ENCODE data around the gene UBE2V1.
"Not testable (repeated sequence)": the region's sequence is repeated elsewhere in the genome, so short reads cannot be mapped to it uniquely, and the experiment has no call there.

UBE2V1 gene

DNA sequence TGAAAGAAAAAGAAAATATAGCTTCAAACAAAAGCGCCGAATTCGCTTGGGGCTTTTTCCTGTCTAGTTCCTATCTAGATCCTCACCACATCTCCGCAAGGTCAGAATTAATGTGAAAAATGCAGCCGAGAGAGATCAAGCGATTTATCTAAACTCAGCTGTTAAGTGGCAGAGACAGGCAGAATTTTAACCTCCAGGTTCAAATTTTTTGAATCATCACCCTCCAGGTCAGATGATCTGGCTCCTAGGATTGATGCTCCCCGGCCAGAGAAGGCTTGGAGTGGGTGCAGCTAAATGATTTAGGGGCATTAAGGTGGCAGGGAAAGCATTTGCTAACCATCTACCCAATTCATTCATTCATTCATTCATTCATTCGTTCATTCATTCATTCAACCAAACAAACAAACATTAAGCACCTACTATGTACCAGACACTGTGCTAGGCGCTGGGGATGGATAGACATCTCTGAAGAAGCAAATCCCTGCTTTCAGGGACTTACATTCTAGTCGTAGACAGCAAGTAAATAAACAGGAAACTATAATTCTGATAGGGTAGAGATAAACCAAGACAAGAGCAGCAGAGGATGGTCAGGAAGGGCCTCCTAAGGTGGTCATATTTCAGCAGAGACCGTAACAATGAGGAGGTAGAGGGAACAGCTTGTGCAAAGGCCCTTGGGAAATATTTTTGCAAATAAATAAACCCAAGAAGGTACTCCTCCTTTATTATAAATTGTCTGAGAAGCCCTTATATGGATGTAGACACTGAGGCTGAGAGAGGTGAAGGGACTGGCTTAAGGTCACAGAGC, 672 bp upstream of the UBE2V1 start:
- DNase-seq: no peak

DNA sequence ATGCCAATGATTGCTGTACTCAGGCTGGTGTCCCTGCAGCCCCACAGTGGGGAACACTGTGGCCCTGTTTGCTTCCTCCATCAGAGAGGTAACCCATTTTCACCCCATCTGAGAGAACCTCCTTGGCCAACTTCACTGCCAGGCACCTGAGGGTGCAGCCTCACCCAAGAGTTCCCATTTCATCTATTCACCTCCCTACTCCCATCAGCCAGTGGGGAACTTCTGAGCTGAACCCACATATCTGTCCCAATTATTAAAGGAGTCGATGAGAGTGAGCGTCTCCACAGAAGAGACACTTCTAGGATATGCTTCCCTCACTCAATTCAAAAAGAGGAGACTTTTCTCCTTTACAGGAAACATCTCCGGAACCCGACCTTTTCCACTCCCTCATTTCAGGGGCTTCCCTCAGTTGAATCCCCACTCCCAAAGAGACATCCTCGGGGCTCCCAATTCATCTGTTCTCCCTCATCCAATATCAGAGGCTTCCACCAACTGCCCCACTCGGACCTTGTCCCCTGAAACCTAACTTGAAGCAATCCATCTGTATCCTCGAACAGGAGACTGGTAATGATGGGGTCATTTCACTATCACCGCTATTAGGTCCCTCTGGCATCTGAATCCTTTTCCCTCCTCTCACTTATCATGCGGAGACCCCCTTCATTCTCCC, 988 bp downstream of the UBE2V1 start:
- no peak for DNase-seq

DNA sequence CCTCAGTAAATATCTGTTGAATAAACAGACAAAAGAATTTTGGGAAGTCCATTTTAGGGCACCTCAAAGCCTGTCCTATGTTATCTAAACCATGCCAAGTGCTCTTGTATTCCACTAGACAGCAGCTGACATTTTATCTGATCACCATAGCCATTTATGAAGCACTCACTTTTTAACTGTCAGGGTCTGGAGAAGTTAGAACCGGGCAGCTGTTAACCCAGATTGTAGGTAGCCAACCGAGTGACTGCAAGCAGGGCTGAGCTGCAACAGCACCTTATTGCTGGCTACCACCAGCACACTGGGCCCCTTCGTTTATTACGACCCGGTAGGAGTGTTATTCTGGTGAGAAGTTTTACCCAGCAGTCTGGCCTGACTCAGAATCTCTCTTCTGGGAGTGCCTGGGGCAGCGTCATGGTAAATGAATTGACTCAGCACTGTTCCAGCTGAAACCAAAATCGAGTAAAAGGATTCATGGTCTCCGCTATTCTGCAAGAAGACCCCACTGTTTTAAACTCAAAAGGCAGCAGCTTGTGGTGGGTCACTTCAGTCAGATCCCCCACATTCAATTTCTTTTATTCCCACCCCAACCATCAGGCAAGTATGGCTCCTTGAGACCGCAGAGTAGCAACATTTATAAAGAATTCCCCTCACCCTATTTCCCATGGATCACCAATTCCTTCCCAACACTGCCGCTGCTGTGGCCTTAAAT, 1.7 kb downstream of the UBE2V1 start:
- peak; percentile 60 to 63 for DNase-seq

DNA sequence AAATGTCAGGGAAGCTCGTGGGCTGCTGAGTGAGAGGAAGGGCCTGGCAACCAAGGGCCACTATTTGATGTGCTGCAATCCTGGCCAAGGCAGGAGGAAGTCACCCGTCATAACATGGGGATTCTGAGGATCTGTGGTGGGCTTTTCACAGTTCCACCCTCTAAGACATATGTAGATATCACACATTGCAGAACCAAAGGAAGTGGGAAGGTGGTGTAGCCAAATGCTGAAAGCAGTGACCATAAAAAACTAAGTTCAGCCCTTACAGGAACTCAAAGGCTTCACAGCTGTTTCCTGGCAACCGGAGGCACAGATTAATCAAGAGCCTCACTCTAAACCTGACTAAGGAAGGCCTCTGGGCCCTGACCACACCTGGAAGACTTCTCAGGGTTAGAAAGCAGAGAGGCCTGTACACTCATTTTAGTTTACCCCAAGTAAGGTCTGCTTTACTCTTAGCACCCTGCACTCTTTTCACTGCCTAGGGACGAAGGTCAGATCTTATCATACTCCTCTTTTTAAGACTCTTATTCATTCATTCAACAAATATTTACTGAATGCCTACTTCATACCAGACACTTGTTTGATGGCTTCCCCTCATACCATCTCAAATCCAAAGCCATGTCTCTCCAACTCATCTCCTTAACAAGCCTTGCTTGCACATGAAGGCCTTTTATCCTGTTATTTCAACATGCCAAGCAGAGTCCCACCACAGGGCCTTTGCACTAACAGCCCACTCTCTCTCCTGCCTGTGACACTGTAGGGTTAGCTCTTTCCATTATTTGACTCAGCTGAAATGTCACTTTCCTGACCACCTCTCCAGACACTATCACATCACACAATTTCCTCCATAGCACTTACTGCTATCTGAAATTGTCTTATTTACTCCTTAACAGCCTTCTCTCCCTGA, 2.6 kb downstream of the UBE2V1 start:
- DNase-seq: peak in 1 of 2 donors; percentile 41

DNA sequence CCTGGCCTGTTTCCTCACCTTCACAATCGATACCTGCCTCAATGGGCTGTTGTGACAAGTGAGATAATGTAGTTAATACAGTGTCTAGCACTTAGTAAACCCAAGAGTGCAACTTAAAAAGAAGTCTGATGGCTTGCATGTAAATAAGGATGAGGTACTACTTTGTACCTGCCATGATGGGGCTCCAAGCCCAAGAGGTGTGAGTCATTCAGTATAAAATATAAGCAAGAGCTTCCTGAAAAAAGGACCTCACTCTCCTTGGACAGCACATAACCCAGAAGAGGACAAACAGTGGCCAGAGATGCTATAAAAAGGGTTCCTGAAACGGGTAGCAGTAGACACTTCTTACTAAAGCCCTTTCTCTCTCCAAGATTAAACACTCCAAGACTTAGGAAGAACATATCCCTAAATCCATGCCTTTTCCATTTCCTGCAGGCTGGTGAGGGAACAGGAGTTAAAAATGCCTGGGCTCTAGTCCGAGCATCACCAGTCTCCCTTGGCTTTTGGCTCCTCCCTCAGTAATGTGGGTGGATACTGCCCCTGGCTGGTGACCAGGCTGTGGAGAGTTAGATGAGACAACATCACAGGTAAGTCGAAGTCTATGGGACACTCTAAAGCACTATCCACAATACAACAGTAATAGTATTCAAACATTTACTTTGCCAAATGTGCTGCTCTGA, 4.3 kb downstream of the UBE2V1 start:
- DNase-seq: no peak

DNA sequence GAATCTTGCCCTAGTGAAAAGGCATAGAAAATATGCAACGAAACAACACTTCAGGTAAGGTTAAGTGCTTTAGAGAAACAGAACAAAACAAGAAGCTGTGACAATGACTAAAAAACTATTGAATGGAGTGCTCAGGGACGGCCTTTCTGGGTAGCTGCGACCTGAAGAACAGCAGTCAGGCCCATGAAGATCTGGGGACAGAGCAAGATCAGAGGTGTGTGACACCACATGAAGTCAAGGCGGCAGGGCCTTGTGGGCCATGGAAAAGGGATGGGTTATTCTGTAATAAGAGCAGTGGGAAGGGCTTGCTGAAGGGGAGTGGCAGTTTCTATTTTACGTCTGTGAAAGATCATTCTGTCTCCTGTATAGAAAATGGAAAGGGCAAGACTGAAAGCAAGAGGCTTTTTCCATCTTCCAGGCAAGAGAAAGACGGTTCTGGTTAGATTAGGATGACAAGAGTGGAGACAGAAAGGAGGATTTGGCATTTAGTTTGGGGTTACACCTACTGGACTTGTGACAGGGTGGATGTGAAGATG, 5.1 kb downstream of the UBE2V1 start:
- DNase-seq: no peak

DNA sequence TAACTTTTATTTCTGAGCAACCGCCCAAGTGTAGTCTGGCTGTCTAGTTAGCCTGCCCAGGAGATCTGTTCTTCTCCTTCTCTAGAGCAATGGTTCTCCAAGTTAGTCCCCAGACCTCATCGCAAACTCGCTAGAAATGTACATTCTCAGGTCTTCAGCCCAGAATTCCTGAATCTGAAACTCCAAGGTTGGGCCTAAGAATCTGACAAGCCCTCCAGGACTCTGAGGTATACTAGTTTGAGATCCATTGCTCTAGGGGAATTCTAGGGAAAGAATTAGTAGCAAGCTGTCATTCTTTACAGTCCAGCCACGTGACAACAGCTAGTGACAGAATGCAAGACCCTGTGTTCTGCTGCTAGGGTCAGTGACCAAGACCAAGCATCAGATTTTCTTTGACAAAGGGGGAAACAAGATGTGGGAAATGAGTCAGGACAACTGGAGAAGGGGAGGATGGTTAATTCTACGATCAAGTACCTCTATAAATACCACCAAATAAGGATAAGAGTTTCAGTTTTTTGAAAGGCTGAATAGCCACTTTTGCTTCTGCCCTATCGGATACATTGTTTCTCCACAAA, 5.8 kb downstream of the UBE2V1 start:
- DNase-seq: no peak

DNA sequence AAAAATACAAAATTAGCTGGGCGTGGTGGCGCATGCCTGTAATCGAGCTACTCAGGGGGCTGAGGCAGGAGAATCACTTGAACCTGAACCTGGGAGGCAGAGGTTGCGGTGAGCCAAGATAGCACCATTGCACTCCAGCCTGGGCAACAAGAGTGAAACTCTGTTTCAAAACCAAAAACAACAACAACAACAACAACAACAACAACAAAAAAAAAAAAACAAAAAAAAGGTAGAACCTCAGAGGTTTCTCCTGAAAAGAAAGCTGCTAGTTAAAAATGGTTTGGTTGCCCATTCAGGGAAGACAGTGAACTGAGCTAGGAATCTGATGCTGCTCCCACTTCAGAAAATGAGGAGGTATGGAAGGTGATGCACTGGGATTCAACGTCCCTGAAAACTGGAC, 6.3 kb downstream of the UBE2V1 start:
- DNase-seq: not testable (repeated sequence)

DNA sequence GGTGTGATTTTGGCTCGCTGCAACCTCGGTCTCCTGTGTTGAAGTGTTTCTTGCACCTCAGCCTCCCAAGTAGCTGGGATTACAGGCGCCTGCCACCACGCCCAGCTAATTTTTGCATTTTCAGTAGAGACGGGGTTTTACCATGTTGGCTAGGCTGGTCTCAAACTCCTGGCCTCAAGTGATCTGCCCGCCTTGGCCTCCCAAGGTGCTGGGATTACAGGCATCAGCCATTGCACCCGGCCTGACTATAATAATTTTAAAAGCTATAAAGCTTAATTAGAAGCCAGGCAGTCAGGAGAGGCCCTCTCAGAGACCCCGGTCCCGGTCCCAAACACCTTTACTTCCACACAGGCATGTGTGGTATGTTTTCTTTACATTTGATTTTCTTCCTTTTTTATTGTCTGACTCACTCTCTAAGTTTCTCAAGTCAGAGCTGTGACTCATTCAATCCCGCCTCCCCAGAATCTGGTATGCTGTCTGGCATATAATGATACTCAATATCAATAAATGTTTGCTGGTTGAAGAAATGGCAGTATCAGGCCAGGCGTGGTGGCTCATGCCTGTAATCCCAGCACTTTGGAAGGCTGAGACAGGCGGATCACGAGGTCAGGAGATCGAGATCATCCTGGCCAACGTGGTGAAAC, 9.4 kb downstream of the UBE2V1 start:
- DNase-seq: peak; percentile 43 to 52

DNA sequence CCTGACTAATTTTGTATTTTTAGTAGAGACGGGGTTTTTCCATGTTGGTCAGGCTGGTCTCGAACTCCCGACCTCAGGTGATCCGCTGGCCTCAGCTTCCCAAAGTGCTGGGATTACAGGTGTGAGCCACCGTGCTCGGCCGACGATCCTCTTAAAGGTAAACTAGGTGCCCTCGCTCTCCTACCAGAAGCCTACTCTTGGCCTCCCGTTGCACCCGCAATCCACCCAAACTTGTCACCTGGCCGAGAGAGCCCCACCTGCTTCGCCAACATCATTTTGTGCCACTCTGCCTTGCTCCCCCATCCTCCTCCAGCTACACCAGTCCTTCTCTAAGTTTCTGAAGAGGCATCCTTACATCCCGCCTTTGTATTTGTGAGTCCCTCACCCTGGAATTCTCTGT, 10.4 kb downstream of the UBE2V1 start:
- not testable (repeated sequence) for DNase-seq

DNA sequence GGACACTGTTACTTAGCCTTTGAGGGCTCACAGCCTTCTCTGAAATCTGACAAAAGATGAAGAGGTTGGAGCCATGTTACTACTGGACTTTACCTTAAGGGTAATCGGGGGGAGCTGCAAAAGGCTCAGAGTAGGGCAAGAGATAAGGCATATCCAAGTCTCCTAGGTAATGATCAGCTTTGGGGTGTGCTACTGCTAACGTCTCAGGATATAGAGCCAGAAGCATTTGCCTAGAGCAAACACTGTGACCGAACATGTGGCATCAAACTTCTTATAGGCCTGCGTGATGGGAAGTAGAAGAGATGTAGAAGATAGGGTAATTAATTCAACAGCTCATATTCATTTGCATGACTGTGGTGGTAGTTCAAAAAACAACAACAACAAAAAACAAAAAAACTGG, 11.1 kb downstream of the UBE2V1 start:
- DNase-seq: no peak

DNA sequence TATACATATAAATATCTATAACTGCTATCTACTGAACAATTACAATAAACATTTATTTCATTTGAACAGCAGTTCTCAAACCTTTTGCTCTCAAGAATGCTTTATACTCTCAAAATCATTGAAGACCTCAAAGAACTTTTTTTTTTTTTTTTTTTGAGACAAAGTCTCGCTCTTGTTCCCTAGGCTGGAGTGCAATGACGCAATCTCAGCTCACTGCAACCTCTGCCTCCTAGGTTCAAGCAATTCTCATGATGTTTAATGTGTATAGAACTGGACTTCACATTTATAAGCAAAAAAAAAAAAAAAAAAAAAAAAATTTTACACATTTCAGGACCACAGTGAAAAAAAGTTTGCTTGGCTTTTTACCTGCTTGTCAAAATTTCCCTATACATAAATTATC, 11.7 kb downstream of the UBE2V1 start:
- no peak for DNase-seq

DNA sequence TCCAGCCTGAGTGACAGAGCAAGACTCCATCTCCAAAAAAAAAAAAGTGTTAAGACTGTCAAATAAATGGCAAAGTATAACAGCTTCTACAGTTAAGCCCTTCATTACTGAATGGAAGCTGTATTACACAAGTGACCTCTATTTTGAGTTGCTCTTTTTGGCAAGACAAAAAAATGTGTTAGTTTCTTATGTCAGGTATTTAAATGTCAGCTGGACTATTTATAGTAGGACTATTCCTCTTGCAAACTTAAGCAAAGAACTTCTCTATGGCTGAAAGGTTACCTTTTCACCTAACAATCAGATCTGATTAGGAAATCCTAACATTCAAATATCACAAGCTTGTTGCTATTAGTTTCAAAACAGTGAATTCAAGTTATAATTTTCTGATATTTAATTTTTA, 12.4 kb downstream of the UBE2V1 start:
- DNase-seq: no peak

DNA sequence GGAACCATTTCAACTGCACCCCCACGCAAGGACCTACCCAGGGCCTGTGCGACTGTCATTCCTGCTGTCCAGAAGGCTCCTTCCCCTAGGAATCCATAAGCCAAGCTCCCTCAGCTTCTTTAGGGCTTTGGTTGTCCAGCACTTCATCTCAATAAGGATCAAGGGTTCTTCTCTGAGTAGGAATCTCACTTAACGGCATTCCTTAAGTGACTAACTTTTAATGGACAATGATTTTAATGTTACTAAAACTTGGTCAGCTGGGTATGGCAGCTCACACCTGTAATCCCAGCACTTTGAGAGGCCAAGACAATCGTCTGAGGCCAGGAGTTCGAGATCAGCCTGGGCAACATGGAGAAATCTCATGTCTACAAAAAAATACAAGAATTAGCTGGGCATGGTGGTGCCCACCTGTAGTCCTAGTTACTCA, 13.4 kb downstream of the UBE2V1 start:
- DNase-seq: no peak

DNA sequence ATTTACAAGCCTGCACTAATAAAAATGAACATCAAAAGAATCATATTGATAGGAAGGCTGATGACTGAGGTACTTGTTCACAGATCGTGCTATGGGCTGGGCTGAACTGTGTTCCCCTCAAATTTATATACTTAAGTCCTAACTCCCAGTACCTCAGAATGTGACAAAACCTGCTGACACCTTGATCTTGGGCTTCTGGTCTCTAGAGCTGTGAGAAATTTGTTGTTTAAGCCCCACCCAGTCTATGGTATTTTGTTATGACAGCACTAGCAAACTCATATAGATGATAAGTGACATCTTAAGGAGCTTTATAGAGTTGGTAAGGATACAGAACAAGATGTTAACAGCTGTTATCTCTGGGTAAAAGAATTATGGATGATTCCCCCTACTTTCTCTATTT, 13.8 kb downstream of the UBE2V1 start:
- DNase-seq: no peak

DNA sequence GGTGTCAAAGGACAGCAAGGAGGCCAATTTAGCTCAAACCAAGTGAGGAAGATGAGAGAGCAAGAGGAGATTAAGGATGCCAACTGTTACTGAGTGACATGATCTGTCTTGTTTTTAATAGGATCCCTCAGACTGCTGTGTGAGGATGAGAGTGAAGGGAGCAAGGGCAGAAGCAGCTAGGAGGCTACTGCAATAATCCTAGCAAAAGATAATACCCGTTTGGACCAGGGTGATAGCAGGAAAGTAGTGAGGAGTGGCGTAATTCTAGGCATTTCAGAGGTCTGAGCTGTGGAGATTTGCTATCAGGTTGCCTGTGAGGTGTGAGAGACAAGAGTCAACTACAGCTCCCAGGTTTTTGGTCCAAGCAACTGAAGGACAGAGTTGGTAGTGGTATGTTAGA, 14.7 kb downstream of the UBE2V1 start:
- DNase-seq: no peak

DNA sequence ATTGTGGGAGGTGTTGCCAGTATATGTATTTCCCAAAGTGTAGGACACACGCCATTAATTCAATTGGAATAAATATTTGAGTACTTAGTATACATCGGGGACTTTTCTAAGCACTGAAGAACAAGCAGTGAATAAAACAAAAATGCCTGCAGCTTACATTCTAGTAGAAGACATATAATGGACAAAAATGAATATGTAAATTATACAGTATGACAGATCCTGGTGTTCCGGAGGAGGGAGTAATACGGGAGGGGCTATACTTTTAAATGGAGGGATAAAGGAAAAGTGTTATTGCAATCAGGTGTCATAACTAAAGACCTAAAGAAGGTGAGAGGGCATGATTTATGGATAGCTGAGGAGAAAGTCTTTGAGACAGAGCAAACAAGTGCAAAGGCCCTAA, 15.1 kb downstream of the UBE2V1 start:
- no peak for DNase-seq

DNA sequence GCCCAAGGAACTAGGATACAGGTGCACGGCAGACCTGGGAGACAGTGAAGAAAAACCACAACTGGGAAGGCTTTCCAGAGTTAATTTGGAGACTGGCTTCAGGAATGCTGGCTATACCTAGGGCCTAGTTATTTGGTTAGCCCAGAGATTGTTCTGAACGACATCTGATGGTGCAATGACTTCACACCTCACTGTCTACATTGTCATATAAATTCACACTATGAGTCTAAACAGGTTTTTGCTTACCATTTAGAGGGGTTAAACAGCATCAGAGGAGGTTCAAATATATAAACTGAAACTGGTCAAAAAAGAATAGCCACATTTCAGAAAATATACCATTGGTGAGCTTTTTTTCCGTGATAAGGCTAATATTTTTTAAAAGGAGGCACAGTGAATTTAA, 16.7 kb downstream of the UBE2V1 start:
- DNase-seq: no peak

DNA sequence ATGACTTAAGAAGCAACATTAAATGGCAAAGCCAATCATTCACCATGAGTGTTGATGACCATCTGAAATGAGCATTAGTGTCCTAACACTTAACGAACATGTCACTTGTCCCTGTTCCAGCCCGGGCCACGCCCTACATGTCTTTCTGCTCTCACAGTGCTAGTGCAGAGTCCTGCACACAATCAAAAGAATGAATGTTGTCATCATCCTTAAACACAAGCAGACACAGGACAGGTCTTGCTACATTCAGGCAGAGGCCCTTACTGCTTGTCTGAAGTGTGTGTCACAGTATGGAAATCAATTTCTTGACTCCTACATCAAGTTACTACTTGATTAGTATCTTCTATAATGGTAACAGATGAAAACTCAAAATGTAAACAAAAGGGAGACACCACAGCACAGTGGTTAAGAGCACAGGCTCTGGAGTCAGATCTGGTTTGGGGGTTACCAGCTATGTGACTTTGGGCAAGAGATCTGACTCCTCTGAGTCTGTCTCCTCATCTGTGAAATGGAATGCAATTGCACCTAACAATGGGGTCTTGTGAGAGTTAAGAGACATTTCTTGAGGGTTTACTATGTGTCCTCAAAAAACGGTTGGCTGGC, 17.4 kb downstream of the UBE2V1 start:
- DNase-seq: no peak

DNA sequence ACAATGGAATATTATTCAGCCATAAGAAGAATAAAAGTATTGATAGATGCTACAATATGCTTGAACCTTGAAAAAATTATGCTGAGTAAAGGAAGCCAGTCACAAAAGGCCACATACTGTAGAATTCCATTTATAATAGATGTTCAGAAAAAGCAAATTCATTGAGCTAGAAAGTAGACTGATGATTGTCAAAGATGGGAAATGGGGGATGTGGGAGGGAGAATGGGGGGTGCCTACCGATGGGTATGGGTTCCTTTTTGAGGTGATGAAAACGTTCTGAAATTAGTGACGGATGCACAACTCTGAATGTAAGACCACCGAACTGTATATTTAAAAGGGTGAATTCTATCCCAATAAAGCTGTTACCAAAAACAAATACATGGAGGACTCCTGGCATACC, 18.4 kb downstream of the UBE2V1 start:
- DNase-seq: no peak

DNA sequence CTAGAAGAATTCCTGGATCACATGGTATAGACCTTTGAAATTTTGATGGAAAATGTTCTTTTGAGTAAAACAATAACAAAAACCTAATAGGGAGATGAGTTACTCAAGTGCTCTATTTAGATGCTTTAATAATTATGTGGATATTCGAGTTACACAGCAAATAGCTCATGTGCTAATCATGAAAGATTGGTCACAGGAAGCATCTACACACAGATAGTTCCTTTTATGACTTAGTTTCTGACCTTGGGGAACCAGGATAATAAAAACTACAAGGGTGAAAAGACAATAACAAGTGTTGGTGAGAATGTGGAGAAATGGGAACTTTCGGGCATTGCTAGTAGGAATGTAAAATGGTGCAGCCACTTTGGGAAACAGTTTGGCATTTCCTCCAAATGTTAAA, 19.7 kb downstream of the UBE2V1 start:
- no peak for DNase-seq
